T-helper 1 cell (primary cell): ENCODE results near the gene CDKAL1.
"Not testable (repeated sequence)": the region's sequence is repeated elsewhere in the genome, so short reads cannot be mapped to it uniquely, and the experiment has no call there.

Experiments
- DNase-seq, 5 donors: peaks; one replicate each; pipeline ENCODE4 v3.0.0-alpha.2; 2012 to 2020

Gene CDKAL1

GRCh38 chr6:20554817-20555216 is 20.6 kb downstream of the CDKAL1 start:
- no peak for DNase-seq

GRCh38 chr6:20559924-20560551 is 25.8 kb downstream of the CDKAL1 start:
- no peak for DNase-seq

GRCh38 chr6:20563377-20563776 is 29.1 kb downstream of the CDKAL1 start:
- DNase-seq, result no peak

- peak in 1 of 5 donors; percentile 16 for DNase-seq
These were observed 30.0 kb downstream of the CDKAL1 start for GRCh38 chr6:20564269-20564668.

- DNase-seq, result peak in 1 of 5 donors; percentile 36
These were observed 30.5 kb downstream of the CDKAL1 start for GRCh38 chr6:20564777-20565176.

- DNase-seq, result peak in 1 of 5 donors; percentile 26
These were observed 31.1 kb downstream of the CDKAL1 start for GRCh38 chr6:20565342-20565741.

- no peak for DNase-seq
These were observed 31.9 kb downstream of the CDKAL1 start for GRCh38 chr6:20566109-20566508.

- DNase-seq, result no peak
These were observed 34.8 kb downstream of the CDKAL1 start for GRCh38 chr6:20569000-20569610.

GRCh38 chr6:20571261-20571660 is 37.0 kb downstream of the CDKAL1 start:
- no peak for DNase-seq

- no peak for DNase-seq
These were observed 38.0 kb downstream of the CDKAL1 start for GRCh38 chr6:20572288-20572687.

GRCh38 chr6:20572940-20573339 is 38.7 kb downstream of the CDKAL1 start:
- DNase-seq, result no peak

- DNase-seq, result no peak
These were observed 40.1 kb downstream of the CDKAL1 start for GRCh38 chr6:20574355-20574754.

- no peak for DNase-seq
These were observed 40.9 kb downstream of the CDKAL1 start for GRCh38 chr6:20575125-20575524.

GRCh38 chr6:20575704-20576451 is 41.6 kb downstream of the CDKAL1 start:
- DNase-seq, result no peak

GRCh38 chr6:20577173-20577688 is 43.0 kb downstream of the CDKAL1 start:
- no peak for DNase-seq

GRCh38 chr6:20581070-20581469 is 46.8 kb downstream of the CDKAL1 start:
- DNase-seq, result no peak

GRCh38 chr6:20582586-20583443 is 48.6 kb downstream of the CDKAL1 start:
- peak in 1 of 5 donors; percentile 4 for DNase-seq

- no peak for DNase-seq
These were observed 49.2 kb downstream of the CDKAL1 start for GRCh38 chr6:20583444-20583800.

- no peak for DNase-seq
These were observed 50.0 kb downstream of the CDKAL1 start for GRCh38 chr6:20584100-20584731.

- peak in 1 of 5 donors; percentile 30 for DNase-seq
These were observed 55.0 kb downstream of the CDKAL1 start for GRCh38 chr6:20589266-20589665.

- not testable (repeated sequence) for DNase-seq
These were observed 56.2 kb downstream of the CDKAL1 start for GRCh38 chr6:20590476-20590875.

- not testable (repeated sequence) for DNase-seq
These were observed 60.1 kb downstream of the CDKAL1 start for GRCh38 chr6:20594299-20594853.
